ENCODE measurements around the gene ACAT1.
"Not testable (repeated sequence)": the region's sequence is repeated elsewhere in the genome, so short reads cannot be mapped to it uniquely, and the experiment has no call there.

The ACAT1 gene

DNA sequence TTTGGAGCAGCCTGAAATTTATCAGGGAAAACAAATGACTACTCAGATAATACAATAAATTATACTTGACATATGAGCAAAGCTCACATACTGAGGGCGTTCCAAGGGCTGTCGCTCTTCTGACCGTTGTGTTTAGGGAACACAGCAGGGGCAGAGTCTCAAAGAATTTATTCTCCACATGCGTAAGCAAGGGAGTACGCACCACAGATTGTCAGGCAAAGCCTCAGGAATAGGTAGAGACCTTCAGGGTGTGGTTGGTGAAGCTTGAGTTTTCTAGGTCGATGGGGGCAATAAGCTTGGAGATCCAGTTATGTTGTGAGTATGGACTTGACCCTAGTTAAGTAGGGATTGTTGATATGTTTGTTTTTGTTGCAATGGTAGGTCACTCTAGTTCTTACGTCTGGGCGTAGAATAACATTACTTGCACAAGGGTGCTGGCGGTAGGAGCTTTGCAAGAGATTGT lies 830 bp downstream of the ACAT1 start:
- H3K4me1 ChIP-seq (ENCODE audit: low read length), result peaks cover 7% of the 10 kb centered on the region; the same call in 1 of the 2 replicates
- no peaks in the 10 kb centered on the region for H4K20me1 ChIP-seq (ENCODE audit: insufficient read depth, low read length)
- TF ChIP-seq EZH2phosphoT487 (IDR thresholded peaks at IDR 0.05; ENCODE audit: low read depth) (no peak), CTCF (IDR thresholded peaks at IDR 0.05; ENCODE audit: low read depth, low read length) (no peak)
- H3K79me2 ChIP-seq (ENCODE audit: low read length), result peaks cover 45% of the 10 kb centered on the region
- no peak overlapping the region for H3K27ac ChIP-seq (ENCODE audit: low read length)
- peak overlapping the region; percentile 81 for H3K9ac ChIP-seq (ENCODE audit: low read length)
- no peak overlapping the region for H2AFZ ChIP-seq (ENCODE audit: low read depth, low read length)
- H3K4me3 ChIP-seq (ENCODE audit: low read length), result peak overlapping the region; percentile 96
- H3K4me2 ChIP-seq (ENCODE audit: low read length), result peak overlapping the region; percentile 78
- H3K9me3 ChIP-seq (ENCODE audit: insufficient read depth, low read length), result no peaks in the 10 kb centered on the region
- no peaks in the 10 kb centered on the region for H3K36me3 ChIP-seq (replicated peaks; ENCODE audit: low read depth, low read length)
- H3K27me3 ChIP-seq (ENCODE audit: low read depth, low read length), result no peaks in the 10 kb centered on the region

DNA sequence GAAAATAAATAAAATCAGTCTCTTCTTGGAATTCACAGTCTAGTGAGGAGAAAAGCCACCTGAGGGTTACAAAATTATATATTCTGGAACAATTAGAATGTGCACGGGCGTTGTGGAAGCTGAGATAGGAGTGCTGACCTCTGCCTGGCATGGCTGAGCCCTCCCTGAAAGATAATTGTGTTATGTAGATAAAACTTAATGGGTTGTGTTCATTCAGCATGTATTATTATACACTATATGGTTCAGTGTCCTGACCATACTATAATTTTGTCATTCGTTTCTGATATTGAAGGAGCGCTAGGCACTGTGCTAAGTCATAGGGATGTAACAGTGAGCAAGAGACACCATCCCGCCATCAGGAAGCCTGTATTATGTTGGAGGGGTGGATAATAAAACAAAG lies 3.7 kb downstream of the ACAT1 start:
- Histone ChIP-seq H2AFZ (ENCODE audit: low read depth, low read length) (no peak overlapping the region), H3K9me3 (ENCODE audit: insufficient read depth, low read length) (no peaks in the 10 kb centered on the region), H3K36me3 (replicated peaks; ENCODE audit: low read depth, low read length) (no peaks in the 10 kb centered on the region), H3K27me3 (ENCODE audit: low read depth, low read length) (no peaks in the 10 kb centered on the region), H3K4me2 (ENCODE audit: low read length) (no peak overlapping the region), H3K9ac (ENCODE audit: low read length) (no peak overlapping the region), H3K4me1 (ENCODE audit: low read length) (peaks cover 7% of the 10 kb centered on the region; the same call in 1 of the 2 replicates), H3K4me3 (ENCODE audit: low read length) (no peak overlapping the region), H3K79me2 (ENCODE audit: low read length) (peaks cover 47% of the 10 kb centered on the region), H4K20me1 (ENCODE audit: insufficient read depth, low read length) (no peaks in the 10 kb centered on the region), H3K27ac (ENCODE audit: low read length) (no peak overlapping the region)
- TF ChIP-seq EZH2phosphoT487 (IDR thresholded peaks at IDR 0.05; ENCODE audit: low read depth) (no peak), CTCF (IDR thresholded peaks at IDR 0.05; ENCODE audit: low read depth, low read length) (no peak)

- no peak overlapping the region for H3K9ac ChIP-seq (ENCODE audit: low read length)
- H3K4me1 ChIP-seq (ENCODE audit: low read length), result no peaks in the 10 kb centered on the region
- H2AFZ ChIP-seq (ENCODE audit: low read depth, low read length), result no peak overlapping the region
- peaks cover 25% of the 10 kb centered on the region for H3K79me2 ChIP-seq (ENCODE audit: low read length)
- H3K4me2 ChIP-seq (ENCODE audit: low read length), result no peak overlapping the region
- H4K20me1 ChIP-seq (ENCODE audit: insufficient read depth, low read length), result no peaks in the 10 kb centered on the region
- H3K4me3 ChIP-seq (ENCODE audit: low read length), result no peak overlapping the region
- no peak overlapping the region for H3K27ac ChIP-seq (ENCODE audit: low read length)
- H3K9me3 ChIP-seq (ENCODE audit: insufficient read depth, low read length), result no peaks in the 10 kb centered on the region
- H3K27me3 ChIP-seq (ENCODE audit: low read depth, low read length), result no peaks in the 10 kb centered on the region
- H3K36me3 ChIP-seq (replicated peaks; ENCODE audit: low read depth, low read length), result no peaks in the 10 kb centered on the region
- TF ChIP-seq CTCF (IDR thresholded peaks at IDR 0.05; ENCODE audit: low read depth, low read length), result no peak
- no peak for TF ChIP-seq EZH2phosphoT487 (IDR thresholded peaks at IDR 0.05; ENCODE audit: low read depth)
Measured at GRCh38 chr11:108128772-108129171, 7.4 kb downstream of the ACAT1 start.

DNA sequence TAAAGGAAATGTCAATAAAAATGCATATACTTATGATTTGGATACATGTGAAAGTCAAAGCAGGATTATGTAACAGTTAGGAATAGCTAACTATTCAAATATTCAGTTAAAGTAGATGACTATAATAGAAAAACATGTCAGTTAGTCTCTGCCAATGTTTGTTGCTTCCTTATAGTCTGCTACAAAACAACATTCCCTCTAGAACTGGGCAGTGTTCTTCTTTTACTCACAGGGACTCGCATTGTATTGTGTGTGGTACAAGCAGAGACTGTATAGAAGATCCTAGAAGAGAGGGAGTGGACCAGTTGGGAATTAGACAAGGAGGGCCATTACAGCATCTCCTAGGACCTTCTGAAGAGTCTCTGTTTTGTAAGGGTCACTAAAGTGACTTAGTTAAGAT lies 10.6 kb downstream of the ACAT1 start:
- H3K4me2 ChIP-seq (ENCODE audit: low read length), result no peak overlapping the region
- H3K36me3 ChIP-seq (replicated peaks; ENCODE audit: low read depth, low read length), result no peaks in the 10 kb centered on the region

GRCh38 chr11:108132993-108133538 lies 11.7 kb downstream of the ACAT1 start:
- not testable (repeated sequence) for H3K27me3 ChIP-seq (ENCODE audit: low read depth, low read length); H3K79me2 ChIP-seq (ENCODE audit: low read length); H3K36me3 ChIP-seq (replicated peaks; ENCODE audit: low read depth, low read length); H3K4me2 ChIP-seq (ENCODE audit: low read length); H3K9ac ChIP-seq (ENCODE audit: low read length); H3K4me3 ChIP-seq (ENCODE audit: low read length); H3K27ac ChIP-seq (ENCODE audit: low read length); H2AFZ ChIP-seq (ENCODE audit: low read depth, low read length); H4K20me1 ChIP-seq (ENCODE audit: insufficient read depth, low read length); H3K9me3 ChIP-seq (ENCODE audit: insufficient read depth, low read length); H3K4me1 ChIP-seq (ENCODE audit: low read length)

More for the DNA sequence above, 10.6 kb downstream of the ACAT1 start:
- Histone ChIP-seq H3K4me3 (ENCODE audit: low read length) (no peak overlapping the region), H3K27ac (ENCODE audit: low read length) (no peak overlapping the region), H3K79me2 (ENCODE audit: low read length) (0 out of 2 replicates have a peak, but pooled peaks cover 2% of the 10 kb centered on the region), H3K9ac (ENCODE audit: low read length) (no peak overlapping the region), H4K20me1 (ENCODE audit: insufficient read depth, low read length) (no peaks in the 10 kb centered on the region), H3K4me1 (ENCODE audit: low read length) (peaks cover 7% of the 10 kb centered on the region; the same call in 1 of the 2 replicates), H3K9me3 (ENCODE audit: insufficient read depth, low read length) (no peaks in the 10 kb centered on the region), H3K27me3 (ENCODE audit: low read depth, low read length) (no peaks in the 10 kb centered on the region), H2AFZ (ENCODE audit: low read depth, low read length) (no peak overlapping the region)
- TF ChIP-seq EZH2phosphoT487 (IDR thresholded peaks at IDR 0.05; ENCODE audit: low read depth), result no peak
- TF ChIP-seq CTCF (IDR thresholded peaks at IDR 0.05; ENCODE audit: low read depth, low read length), result no peak

Measured in OCI-LY3 (cell line).